ENCODE results near the gene RAET1L.
A peak's percentile ranks its signal among the peaks of the same experiment; 100 is the strongest.
"Not testable (repeated sequence)": the region's sequence is repeated elsewhere in the genome, so short reads cannot be mapped to it uniquely, and the experiment has no call there.

RAET1L gene

DNA sequence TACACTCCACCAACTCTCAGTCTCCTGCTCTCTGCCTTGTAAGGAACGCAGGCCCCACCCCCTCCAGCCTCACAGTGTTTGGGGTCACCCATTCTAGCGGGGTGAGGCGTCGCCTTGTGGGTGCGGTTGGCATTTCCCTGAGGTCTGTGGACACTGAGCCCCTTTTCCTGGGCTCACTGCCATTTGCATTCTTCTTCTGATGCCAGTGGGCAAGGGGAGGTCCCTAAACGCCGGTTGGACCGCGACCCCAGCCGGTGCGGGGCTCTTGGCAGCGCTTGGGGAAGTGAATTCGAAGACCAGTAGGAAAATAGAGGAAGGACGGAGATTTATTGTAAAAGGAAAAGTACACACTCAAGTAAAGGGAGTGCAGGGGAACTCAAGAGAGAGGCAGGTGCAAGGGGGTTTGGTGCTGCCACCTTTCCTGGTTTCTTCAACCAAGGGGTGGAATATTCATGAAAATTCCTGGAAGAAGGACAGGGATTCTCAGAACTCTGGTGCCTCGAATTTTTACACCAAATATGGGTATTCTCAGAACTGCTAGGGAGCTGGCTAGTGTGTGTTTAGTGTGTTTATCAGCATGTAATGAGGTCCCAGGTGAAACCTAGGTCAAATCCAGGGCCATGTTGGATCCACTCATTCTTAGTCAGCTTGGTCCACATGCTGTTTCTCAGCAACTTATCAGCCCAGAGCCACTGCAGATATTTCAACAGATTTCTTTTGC, 9.9 kb downstream of the RAET1L start:
- DNase-seq, result not testable (repeated sequence)

DNA sequence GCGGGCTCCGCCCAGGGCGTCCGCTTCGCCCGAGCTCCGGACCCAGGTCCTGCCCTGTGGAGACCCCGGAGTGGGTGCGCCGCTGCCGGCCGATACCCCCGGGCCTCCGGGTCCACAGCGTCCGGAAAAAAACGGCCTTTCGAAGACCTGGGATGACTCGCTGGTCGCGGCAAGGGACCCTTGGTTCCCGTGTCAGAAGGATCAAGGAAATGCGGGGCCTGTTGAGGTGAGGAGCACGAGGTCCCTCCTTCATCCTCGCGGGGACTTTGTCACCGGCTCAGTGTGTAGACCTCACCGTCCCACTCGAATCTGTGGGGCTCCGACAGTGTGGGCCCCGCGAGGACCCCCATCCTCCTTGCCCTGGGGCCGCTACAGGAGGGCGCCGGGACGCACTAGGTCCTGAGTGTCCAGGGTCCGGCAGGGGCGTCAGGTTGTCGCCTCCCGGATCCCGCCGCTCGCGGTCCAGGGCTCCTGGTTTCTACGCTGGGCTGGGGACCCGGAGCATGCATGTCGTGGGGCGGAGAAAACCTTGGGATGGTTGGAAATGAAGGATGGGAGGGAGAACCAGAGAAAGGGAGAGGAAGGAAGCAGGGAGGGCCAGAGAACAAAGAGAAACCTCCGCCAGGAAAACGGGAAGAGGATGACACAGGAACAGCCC, 10.6 kb downstream of the RAET1L start:
- not testable (repeated sequence) for DNase-seq

DNA sequence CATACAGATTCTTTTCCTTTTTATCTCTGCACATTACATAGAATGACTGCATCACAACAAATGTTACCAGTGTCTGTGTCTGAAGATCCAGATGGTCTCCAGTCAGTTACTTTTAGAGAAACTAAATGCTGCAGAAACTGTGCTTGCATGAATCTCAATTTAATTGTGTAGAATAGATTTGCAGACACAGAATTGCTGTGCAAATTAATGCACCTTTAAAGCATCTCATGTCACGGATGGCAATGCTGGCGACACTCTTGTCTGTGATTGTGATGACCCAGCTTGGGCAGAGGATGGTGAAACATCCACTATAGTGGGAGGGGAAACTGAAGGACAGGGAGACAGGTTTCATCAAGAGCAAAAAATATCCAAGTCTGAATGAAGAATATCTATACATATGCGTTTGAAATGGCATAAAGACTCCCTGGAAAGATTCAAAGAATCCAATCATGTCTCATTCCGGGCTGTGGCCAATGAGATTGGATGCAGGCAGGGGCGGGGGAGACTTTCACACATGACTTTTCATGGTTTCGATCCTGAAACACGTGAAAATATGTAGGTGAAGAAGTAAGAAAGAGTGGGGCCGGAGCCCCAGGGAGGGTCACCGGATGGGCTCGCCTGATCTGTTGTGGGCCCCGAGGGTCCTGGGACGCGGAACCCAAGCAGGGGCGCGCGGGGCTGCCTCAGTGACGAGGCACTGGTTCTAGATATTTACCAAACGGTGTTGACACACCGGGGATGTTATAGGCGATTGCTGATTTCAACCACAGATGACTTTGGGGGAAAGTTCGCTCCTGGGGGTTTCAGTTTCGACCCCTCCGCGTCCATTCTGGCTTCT, 11.3 kb downstream of the RAET1L start:
- not testable (repeated sequence) for DNase-seq

DNA sequence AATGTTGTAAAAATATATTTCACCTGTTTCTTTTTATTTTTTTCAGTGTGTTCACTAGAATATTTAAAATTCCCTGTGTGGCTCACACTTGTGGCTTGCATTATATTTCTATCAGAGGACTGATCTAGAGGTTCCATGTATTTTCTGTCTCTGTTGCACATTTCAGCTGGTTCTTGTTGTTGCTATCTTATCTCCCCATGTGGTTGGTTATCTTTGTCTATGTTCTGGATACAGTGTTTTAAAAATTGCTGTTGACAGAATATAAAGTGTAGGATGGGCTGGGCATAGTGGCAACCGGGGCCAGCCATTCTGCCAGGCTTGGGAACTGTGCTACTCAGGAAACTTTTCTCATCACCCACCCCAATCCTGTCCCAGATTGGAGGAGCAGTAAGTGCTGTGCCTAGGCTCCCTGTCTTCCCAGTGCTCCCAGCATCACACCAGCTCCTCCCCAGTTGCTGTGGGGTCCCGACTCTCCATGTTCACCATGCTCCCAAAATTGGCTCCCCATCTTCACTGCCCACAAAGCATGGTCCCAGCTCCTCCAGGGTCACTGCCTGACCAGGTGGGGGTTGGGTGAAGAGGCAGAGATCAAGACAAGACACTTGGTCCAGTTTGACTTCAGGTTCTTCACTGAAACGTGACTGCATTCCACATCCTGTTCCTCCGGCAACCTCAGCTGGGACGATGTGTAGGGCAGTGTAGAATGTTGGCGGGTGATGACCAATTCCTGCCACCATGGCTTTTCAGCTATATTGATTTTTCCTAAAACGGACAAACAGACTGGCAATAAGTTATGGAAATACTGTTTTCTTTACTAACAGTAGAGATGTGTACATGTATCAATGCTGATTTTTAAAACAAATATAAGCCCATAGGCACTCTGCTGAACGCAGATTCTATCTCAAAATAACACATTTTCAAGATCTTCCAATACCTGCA, 12.2 kb downstream of the RAET1L start:
- not testable (repeated sequence) for DNase-seq

DNA sequence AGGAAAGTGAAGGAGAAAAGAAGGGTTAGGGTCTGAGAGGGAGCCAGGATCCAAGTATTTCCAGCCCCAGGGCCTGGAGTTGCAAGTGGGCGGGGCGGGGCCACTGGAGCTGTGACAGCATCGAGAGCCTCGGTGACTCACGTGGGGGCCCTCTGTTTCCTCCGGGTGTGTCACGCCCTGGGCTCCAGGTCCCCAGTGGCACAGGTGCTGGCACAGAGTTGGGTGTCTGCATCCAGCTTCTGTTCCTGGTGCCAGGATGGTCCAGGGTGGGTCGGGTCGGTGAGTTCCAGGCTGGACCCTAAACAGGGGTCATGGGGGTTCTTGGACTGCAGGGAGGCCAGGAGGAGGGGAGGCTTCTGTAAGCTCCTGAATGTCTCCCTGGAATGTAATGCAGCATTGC, 16.7 kb downstream of the RAET1L start:
- DNase-seq, result no peak

DNA sequence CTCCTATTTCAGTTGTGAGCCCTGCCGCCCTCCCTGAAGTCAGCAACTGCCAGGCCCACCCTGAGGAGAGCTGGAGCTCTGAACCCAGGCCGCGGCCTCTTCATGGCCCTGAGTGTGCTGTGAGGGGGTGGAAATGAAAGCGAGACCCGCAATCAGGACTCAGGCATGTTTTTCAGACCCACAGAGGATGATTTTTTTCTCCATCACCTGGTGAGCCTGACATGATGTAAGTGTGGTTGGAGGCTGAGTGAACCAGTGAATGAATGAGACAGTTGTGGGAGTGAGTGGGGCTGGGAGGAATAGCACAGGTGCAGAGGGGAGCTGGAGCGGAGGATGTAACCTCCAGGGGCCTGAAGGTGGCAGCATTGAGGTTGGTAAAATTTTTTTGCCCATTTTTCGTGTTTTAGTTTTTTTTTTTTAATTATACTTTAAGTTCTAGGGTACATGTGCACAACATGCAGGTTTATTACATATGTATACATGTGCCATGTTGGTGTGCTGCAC, 18.3 kb downstream of the RAET1L start:
- no peak for DNase-seq

DNA sequence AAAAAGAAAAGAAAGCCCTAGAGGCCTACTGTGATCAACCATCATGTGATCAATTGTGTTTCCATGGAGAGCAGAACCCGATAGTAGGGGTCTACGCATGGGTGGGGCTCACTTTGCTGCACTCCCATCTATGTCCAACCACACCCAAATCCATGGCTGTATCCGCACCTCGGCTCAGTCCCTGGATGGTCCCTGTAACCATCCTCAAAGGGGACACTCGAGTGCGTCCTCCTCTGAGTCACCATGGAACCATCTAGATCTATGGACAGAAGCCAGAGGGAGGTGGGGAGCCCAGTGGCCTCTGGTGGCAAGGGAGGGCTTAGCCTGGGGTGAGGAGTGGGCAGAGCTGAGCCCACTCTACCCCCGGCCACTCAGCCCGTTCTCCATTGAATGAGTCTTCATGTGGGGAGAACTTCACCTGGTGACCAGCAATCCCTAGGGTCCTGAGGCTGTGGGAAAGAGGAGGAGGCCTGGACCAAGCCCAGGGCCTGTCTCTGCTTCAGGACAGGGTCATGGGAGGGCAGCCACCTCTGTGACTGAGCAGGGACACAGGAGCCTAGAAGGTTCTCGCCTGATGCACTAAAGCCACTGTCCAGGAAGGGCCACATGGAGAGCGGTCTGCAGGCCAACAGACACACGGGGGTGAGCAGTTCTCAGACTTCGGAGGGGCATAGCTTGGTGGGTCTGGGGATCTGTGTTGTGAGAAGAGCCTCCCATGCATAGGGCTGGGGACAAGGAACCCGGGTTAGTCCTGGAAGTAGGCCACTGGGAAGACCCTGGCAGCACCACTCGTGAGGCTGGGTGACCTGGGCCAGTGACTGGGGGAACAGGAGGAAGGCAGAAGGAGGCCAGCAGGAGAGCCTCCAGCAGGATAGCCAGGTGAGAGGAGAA, 19.3 kb downstream of the RAET1L start:
- DNase-seq, result no peak

DNA sequence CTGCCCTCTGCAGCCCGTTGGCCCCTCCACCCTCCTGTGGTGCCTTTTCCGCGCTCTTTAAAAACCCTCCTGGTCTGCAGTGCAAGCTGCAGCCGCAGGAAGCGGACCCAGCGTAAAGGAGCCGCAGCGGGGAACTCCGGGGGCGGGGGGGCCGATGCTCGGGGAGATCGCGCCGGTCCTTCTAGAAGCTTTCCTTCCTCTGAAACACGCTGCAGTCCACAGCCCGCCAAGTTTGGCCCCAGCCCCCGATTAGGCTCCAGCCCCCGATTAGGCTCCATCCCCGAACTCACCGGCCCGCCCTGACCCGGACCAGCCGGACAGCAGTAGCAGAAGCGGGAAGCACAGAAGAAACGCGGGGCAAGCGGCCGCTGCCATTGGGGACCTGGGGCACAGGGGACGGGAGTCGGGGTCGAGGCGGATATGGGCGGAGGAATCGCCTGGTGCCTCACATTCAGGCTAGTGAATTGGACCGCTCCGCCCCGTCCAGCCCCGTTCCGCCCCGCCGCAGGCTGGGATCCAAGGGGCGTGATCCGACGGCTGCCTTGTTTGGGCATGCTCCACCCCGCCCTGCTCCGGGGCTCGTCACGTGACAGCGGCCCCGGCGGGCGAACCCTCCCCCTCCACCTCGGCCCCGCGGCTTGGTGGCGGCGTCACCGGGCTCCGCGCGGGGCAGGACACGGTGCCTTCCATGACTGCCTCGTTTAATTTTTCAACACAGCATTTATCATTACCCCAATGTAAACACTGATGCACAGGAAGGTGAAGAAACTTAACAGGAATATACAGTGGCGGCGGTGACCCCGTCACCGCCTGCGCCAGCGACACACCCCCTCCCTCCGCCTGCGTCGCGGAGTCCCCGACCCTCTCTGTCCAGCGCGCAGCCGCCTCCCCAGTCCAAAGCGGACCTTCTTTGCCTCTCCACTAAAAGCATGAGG, 20.3 kb downstream of the RAET1L start:
- peak; percentile 88 for DNase-seq

DNA sequence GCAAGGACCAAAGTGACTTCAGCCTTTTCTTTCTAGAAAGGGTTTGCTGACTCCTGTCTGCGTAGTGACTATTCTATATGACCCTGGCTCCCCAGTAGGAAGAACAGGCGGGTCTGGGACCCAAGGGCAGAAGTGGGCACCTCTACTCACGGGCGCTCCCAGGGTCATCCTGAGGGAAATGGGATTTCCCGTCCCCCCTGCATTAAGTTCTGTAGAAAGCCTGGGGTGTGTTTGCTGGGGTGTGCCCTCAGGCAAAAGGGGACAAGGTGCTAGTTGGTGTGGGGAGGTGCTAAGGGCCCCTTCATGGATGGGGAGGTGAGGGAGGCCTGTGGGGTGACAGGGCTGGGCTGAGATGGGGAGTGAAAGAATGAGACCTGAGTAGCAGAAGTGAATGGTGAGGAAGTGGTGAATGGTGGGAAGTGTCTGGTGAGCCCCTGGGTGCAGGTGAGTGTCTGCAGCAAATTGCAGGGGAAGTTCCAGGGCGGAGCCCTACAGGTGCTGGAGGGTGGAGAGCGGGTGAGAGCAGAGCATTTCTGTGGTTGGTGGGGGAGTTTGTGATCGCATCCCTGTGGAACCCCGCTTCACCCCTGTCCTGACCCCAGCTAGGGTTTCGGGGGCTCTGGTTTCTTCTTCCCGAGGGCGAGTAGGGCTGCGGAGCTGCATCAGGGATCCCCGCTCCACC, 21.1 kb downstream of the RAET1L start:
- DNase-seq, result no peak

DNA sequence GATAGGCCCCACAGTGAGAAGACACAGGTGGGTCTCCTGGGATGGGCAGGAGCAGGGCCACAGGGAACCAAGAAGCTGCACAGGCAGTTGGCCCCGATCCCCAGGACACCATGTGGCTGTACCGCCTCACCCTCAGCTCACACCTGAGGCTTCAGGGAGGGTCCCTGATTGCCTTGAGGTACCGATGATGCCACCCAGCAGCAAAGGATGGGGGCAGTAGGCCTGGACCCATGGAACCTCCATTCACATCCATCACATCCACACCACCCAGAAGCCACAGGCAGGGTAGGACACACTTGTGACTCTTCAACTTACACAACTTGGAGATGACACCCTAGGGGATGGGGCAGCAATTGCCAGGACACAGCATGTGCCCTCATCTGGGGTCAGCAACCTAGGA, 21.7 kb downstream of the RAET1L start:
- DNase-seq, result not testable (repeated sequence)

DNA sequence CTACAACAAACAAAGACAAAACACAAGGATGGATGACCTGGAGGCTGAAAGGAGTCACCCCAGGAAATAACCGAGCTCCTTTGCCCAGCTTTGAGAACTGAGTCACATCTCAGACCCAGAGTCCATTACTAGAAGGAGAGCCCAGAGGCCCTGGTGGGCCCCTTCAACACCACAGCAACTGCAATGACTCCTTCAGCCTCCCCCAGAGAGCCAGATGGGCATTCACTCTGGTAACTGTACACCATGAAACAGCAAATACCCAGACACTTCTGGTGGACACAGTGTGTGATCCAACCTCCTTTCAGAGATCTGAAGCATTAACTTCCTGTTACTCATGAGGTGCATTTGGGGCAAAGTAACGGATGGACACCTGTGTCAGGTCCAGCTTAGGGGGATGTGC, 22.6 kb downstream of the RAET1L start:
- no peak for DNase-seq

DNA sequence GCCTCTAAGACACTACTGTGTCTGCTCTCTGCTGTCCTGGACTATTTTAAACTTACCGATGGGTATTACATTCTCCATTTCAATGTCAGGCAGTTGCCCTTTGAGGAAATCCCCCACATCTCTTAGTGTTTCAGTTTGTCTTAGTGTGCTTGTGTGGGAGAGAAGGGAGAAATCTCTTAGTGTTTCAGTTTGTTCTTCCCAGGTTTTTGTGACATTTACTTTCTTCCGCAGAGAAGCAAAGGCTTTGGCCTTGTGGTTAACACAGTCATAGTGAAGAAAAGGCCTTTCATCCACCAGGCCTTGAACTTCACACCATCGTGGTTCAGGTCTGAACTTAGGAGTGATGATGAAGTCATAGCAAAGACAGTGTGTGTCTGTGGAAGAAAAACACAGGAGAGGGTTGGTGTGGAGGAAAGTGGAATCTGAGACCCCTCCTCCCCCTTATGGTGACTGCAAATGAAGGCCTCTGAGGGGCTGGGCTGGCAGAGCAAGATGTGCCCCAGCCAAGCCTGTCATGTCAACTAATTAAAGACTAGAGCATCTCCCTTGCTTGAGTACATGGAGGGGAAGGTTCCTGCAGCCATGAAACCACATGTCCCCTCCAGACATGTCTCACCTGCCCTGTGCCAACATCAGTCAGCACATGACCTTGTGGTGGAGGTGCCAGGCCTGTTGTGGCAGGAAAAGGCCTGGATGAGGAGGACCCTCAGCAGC, 23.9 kb downstream of the RAET1L start:
- no peak for DNase-seq

DNA sequence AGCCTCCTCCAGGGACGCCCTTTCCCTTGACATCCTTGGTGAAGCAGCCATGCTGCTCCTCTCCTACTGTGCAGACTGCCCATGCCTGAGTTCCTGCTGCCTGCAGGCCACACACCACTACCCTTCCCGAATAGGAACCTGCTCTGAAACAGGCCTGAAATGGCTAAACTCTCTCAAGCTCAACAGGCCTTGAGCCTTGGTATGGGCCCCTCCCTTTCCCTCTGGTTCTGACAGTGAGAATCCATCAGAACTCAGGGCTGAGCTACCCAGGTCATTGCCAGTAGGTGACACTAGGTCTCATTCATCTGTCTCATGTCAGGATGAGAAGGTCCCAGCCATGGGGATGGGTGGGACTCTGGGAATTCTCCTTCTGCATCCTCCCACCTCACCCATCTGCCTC, 25.7 kb downstream of the RAET1L start:
- DNase-seq, result no peak

DNA sequence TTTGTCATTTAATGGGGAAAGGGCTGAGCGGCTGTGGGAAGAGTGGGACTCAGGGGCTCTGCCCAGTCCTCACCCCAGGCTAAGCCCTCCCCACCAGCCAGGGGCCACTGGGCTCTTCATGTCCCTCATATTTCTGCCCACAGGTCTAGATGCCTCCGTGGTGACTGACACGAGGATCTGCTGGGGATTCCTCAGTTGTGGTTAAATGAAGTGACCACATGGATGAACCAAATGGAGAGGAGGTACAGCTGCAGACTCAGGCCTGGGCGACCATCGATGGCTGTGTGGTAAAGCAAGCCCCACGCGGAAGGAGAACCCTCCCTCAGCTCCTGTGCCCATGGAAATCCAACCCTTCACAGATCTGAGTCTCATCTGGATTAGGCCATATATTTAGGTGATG, 29.4 kb downstream of the RAET1L start:
- no peak for DNase-seq

DNA sequence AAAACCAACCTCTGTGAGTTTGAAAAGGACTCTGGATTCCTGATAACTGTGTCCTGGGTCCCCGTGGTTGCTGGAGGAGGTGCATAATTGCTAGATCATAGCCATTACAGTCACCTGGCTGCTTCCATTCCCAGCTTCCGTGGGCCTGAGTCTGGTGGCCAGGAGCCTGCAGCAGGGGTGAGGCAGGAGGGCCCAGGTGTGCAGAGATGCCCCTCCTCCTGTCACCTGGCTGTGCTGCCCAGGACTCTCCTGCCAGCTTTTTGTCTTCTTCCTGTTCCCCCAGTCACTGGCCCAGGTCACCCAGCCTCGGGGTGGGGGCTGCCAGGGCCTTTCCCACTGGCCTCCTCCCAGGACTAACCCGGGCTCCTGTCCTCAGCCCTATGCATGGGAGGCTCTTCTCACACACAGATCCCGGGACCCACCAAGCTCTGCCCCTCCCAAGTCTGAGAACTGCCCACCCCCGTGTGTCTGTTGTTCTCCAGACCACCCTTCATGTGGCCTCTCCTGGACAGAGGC, 30.0 kb downstream of the RAET1L start:
- DNase-seq, result no peak

DNA sequence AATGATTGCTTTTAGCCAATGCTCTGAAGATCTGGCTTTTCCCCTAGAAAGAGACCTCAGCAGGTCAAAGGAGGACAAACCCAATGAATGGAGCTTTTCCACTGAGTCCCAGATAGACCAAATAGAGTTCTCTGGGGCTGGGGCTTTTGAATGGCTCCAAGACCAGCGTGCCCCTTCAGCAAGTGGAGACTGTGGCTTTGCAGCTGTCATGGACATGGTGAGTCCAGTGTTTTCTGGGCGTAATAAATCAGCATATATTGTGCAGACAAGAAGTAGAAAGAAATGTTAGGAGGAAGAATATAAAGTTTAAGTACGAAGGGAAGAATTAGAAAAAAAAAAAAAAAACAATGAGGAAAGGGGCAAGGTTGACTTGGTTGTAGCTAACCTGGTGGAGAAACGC, 33.5 kb downstream of the RAET1L start:
- DNase-seq, result no peak

DNA sequence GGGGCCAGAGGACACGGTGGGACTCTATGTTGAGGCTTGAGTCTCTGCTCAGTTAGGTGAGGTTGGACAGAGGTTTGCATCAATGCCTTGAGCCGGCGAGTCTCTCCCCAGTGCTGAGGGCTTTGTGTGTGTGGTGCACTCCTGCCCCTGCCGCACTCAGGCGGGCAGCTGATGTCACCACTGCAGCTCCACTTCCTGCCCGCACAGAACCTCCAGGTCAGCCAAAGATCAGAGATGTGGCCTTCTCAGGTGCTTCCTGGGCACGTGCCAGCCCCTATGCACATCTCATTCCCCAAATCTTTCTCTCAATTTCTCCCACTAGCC, 33.9 kb downstream of the RAET1L start:
- not testable (repeated sequence) for DNase-seq

DNA sequence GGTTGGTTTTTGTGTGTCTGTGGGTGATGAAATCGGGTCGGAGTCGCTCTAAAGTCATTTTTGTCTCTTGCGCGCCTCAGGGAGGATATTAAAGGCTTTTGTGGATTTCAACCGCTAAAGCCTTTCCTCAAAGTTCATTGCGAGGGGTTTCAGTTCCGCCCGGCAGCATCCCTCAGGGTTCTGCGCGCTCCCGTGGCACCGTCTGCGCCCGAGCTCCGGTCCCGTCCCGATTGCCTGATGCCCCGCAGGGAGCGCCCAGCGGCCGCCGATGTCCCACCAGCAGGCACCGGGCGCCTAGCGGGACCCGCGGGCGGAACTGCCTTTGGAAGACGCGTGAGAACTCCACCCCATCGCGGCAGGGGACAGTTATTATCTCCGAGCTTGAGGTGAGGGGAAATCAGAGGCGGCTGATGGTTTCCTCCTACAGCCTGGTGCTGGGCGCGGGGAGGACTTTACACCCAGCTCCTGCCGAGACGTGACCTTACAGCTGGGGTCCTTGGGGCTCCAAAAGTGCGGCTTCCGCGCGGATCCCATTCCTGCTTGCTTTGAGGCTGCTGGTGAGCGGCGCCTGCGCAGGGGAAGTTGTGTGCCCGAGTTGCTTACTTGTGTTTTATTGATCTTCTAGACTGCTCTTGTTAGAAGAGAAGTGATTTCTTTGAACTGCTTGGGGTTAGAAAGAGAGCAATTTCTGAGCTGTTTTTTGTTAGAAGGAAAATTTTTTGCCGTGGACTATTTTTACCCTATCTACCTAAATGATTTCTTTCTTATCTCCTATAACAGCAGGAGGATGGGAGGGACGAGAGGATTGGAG, 34.5 kb downstream of the RAET1L start:
- DNase-seq, result no peak
